Left hindlimb (tissue), 1 donor: ENCODE results near the gene ADAM22.
"Not testable (repeated sequence)": the region's sequence is repeated elsewhere in the genome, so short reads cannot be mapped to it uniquely, and the experiment has no call there.

Experiments
- DNase-seq: peaks from one replicate; pipeline ENCODE4 v3.0.0-alpha.2; 2018

ADAM22 gene, protein sequence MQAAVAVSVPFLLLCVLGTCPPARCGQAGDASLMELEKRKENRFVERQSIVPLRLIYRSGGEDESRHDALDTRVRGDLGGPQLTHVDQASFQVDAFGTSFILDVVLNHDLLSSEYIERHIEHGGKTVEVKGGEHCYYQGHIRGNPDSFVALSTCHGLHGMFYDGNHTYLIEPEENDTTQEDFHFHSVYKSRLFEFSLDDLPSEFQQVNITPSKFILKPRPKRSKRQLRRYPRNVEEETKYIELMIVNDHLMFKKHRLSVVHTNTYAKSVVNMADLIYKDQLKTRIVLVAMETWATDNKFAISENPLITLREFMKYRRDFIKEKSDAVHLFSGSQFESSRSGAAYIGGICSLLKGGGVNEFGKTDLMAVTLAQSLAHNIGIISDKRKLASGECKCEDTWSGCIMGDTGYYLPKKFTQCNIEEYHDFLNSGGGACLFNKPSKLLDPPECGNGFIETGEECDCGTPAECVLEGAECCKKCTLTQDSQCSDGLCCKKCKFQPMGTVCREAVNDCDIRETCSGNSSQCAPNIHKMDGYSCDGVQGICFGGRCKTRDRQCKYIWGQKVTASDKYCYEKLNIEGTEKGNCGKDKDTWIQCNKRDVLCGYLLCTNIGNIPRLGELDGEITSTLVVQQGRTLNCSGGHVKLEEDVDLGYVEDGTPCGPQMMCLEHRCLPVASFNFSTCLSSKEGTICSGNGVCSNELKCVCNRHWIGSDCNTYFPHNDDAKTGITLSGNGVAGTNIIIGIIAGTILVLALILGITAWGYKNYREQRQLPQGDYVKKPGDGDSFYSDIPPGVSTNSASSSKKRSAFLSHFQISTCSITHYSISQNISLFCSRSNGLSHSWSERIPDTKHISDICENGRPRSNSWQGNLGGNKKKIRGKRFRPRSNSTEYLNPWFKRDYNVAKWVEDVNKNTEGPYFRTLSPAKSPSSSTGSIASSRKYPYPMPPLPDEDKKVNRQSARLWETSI

DNA sequence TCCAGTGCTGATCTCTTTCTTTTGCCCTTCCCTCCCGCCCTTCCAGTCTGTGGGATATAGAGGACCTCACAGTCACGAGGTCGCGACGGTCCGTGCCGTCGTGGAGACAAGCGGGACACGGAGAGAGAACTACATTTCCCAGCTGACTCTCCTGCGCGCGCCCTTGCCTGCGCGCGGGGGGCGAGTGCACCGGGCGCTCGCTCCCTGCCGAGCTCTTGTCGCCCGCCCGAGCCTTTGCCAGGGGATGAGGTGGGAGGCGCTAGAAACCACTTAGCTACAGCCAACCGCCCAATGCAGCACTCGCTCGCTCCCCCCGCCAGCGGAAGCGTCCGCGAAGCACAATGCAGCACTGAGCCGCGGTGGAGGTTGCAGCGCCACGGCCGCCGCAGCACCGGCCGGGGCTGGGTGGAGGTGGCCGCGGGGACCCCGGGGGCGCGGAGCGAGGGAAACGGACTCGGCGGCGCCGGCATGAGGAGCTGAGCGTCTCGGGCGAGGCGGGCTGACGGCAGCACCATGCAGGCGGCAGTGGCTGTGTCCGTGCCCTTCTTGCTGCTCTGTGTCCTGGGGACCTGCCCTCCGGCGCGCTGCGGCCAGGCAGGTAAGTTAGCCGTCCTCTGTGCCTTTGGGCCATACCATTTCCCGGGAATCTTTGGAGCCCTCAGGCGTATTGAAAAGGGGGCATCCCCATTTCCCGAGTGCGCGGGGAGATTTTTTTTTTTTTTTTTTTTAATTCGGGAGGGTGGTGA, at the start of gene ADAM22:
Gene ADAM22, plus strand, starts transcription at position 299 of the 746 bp plus-strand sequence. Its CDS starts 215 bp downstream, at position 514.
- DNase-seq: peak; percentile 93

DNA sequence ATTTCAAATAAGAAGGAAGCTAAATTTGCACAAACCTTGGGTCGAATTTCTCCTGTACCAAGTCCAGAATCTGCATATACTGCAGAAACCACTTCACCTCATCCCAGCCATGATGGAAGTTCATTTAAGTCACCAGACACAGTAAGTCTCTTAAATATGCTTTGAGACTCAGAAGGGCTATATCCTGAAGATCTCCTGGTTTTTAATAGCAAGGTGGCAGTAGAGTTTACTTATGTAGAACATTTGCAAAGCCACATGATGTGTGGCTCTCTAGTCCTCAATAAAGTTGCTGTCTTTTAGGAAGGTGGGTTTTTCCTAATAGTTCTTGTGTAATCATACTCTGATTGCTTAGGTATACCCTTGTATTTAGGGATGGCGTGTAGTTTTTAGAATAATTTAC, 49.0 kb upstream of the ADAM22 start:
- no peak for DNase-seq

DNA sequence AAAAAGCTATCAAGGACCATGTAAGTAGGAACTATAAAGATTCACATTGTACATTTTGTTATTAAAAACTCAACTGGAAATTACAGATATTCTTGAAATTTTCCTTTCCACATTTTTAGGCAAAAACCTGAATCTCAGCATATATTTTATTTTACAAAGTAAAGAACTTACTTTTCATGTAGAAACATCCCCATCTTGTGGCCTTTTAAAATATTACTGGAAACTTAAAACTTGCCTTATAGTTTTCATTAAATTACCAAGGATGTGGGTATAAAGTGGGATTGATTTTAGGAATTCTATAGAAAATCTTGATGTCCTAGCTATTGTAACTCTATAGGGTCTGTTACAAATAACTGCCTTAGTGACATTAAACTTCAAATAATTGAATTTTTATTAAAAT, 47.2 kb upstream of the ADAM22 start:
- no peak for DNase-seq

DNA sequence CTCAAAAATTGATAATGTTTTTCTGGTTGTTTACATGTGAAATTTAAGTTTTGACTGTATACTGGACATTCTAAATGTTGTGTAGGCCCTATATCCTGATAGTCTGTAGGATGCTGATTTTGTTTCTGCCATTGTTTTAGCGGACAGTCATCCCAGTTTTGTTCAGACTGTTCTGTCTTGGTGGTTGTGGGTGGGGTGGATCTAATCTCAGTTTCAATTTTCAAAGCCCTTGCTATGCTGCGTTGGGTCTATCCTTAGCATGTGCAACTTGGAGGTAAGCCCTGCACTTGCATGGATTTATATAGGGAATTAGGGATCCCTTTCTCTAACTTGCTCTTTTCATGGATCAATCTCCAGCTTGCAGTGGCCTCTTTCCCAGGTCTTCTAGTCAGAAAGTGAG, 38.7 kb upstream of the ADAM22 start:
- no peak for DNase-seq

DNA sequence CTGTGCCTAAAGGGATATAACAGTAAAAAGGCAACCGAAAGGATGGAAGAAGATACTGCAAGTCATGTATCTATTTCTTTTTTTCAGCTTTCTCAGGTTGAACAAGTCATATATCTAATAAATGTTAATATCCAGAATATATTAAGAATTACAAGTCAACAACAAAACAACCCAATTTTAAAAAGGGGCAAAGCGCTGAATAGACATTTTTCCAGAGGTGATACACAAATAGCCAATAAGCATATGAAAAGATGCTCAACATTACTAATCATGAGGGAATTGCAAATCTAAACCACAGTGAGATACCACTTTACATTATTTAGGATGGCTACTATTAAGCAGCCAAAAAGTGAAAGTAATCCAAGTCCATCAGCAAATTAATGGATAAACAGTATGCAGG, 34.8 kb upstream of the ADAM22 start:
- DNase-seq: no peak

DNA sequence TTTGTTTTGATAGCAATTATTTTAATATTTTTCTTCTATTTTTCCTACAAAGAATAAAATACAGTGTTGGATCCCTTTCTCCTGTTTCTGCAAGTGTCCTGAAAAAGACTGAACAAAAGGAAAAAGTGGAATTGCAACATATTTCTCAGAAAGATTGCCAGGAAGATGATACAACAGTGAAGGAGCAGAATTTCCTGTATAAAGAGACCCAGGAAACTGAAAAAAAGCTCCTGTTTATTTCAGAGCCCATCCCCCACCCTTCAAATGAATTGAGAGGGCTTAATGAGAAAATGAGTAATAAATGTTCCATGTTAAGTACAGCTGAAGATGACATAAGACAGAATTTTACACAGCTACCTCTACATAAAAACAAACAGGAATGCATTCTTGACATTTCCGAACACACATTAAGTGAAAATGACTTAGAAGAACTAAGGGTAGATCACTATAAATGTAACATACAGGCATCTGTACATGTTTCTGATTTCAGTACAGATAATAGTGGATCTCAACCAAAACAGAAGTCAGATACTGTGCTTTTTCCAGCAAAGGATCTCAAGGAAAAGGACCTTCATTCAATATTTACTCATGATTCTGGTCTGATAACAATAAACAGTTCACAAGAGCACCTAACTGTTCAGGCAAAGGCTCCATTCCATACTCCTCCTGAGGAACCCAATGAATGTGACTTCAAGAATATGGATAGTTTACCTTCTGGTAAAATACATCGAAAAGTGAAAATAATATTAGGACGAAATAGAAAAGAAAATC, 26.7 kb upstream of the ADAM22 start:
- DNase-seq: not testable (repeated sequence)

DNA sequence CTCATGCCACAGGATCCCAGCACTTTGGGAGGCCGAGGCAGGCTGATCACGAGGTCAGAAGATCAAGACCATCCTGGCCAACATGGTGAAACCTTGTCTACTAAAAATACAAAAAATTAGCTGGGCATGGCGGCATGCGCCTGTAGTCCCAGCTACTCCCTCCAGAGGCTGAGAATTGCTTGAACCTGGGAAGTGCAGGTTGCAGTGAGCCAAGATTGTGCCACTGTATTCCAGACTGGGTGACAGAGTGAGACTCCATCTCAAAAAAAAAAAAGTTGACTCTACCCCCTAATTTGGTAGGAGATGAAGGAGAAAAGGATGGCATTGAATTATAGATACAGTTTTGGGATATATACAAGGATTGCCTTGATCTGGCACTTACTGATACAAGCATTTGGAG, 25.2 kb upstream of the ADAM22 start:
- DNase-seq: not testable (repeated sequence)

DNA sequence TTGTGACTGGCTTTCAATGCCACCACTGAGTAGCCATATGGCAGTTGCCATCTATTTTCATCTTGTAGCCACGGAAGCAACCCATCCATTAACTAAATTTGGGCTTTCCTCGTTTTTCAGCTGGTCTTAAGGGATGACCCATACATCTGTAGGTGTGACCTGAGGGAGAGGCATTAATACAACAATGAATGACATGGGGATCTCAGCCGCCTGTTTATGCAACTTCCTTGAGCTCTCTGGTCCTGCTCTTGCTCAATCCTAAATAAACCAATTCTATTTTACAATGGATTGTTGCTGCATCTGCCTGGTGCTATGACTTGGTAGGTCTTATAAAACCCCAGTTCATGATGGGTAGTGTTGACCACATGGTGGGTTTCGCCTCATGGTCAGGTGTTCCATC, 21.9 kb upstream of the ADAM22 start:
- no peak for DNase-seq

DNA sequence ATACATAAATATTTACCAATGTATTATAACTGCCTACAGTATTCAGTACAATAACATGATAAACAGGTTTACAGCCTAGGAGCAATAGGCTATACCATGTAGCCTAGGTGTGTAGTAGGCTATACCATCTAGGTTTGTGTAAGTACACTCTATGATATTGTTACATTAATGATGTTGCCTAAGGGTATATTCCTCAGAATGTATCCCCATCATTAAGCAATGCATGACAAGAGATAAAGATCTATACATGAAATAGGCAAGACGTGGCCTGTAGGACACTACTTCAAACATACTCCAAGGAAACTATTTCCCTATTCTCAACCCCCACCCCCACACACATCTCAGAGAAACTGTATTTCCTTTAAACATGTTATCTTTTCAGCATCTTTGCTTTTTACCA, 15.3 kb upstream of the ADAM22 start:
- DNase-seq: no peak

DNA sequence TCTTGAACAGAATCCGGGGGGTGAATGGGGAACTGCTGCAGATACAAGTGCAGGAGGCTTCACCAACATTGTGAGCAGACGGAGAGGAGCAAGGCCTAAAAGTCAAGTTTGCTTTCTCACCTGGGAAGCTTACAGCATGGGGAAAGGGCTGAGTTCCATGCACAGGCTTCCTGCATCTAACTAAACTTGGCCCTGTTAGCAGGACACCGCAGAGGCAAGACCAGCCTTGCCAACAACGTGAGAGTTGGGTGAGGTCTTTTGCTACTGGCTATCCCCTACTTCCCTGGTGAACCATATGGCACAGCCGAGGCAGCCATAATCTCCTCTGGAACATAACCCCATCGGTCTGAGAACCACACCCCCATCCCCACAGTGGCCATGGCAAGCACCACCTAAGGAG, 14.2 kb upstream of the ADAM22 start:
- DNase-seq: no peak

DNA sequence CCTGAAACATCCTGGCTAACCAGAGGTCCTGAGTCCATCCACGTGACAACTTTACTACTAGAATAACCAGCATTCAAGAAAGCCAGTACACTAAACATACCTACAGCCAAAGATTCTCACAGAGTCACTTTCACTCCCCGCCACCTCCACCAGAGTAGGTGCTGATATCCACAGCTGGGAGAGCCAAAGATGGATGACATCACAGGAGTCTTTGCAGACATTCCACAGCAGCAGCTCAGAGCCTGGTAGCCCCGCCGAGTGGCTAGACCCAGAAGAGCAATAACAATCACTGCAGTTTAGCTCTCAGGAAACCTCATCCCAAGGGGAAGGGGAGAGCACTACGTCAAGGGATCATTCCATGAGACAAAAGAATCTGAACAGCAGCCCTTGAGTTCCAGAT, 13.5 kb upstream of the ADAM22 start:
- DNase-seq: no peak

DNA sequence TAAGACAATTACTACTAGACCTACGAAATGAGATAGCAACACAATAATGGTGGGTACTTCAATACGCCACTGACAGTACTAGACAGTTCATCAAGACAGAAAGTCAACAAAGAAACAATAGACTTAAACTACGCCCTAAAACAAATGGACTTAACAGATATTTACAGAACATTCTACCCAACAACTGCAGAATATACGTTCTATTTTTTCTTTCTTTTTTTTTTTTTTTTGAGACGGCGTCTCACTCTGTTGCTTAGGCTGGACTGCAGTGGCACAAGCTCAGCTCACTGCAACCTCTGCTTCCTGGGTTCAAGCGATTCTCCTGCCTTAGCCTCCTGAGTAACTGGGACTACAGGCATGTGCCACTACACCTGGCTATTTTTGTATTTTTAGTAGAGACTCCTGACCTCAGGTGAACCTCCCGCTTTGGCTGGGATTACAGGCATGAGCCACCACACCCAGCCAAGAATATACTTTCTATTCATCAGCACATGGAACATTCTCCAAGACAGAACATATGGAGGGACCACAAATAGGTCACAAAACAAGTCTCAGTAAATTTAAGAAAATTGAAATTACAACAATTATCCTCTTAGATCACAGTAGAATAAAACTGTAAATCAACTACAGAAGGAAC, 11.2 kb upstream of the ADAM22 start:
- DNase-seq: not testable (repeated sequence)

DNA sequence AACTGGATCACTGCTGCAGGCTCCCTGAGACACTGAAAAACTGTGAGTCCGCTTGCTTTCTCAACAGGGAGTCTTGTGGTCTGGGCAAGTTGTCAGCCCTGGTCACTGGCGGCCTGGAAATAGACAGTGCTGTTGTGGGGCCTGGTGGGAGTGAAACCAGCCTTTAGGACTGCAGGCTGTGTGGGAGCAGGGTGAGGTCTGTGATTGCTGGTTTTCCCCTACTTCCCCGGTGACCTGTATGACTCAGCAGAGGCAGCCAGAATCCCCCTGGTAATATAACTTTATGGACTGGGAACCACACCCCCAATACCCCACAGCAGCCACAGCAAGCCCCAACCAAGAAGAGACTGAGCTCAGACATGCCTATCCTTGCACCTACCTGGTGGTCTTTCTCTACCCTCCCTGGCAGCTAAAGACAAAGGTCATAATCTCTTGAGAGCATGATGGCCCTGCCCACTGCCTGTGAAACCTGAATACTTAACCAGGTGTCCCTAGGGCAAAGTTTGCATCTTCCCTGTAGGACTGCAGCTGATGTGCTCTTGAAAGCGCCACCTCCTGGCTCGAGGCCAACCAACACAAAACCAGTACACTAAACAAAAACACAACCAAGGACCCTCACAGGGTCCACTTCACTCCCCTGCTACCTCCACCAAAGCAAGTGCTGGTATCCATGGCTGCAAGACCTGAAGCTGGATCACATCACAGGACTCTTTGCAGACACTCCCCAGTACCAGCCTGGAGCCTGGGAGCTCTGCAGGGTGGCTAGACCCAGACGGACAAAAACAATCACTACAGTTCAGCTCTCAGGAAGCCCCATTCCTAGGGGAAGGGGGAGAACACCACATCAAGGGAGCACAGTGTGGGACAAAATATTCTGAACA, 7.2 kb upstream of the ADAM22 start:
- DNase-seq: peak; percentile 71

DNA sequence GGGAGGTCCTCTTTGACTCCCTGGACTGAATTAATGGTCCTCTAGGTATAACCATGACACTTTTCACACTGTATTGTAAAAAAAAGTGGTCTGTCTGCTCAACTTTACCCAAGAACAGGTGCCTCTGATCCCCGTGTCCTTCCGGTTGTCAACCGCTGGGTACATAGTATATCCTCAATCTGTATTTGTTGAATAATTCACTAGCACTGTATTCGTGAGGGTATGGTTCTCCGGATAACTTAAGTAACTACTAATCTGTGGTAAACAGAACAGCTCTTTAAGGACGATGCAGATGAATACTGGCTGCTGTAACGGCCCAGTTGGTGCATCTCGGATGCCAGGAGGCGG, 472 bp upstream of the ADAM22 start:
- DNase-seq: no peak

DNA sequence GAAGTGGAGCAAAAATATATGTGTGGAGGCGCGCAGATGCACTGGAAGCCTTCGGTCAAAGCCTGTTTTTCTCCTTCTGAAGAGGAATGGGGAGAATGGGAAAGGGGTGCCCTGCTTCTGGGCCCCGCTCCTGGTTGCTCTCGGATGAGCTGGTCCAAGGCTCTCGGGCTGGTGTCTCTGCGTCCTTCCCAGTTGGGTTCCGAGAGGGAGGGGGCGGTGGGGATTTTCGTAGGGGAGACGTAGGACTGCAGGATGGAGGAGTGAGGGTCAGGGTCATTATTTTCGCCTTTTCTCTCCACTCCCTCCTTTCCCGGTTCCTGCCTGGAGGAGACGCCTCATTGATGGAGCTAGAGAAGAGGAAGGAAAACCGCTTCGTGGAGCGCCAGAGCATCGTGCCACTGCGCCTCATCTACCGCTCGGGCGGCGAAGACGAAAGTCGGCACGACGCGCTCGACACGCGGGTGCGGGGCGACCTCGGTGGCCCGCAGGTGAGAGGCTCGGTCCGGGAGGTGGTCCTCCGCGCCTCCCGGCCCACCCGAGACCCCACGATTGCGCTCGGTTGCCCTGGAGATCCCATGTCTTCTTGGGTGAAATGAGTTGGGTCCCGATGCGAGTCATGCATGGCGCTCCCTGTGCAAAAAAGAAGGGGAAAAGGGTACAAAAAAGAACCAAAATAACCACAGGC, 790 bp downstream of the ADAM22 start:
- DNase-seq: peak; percentile 44

DNA sequence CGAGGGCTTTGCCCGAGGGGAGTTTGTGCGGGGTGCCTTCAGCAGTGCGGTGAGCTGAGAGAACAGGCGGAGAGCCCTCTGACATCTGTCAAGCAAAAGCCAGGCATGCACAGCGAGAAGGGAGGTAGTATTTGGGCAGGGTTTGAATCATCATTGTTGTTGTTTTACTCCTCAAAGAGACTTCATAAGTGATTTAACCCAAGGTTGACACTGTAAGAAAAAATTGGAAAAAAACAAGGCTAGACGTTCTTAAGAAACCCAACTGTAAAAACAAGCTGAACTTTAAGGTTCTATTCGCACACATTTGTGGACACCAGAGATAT, 1.3 kb downstream of the ADAM22 start:
- no peak for DNase-seq

DNA sequence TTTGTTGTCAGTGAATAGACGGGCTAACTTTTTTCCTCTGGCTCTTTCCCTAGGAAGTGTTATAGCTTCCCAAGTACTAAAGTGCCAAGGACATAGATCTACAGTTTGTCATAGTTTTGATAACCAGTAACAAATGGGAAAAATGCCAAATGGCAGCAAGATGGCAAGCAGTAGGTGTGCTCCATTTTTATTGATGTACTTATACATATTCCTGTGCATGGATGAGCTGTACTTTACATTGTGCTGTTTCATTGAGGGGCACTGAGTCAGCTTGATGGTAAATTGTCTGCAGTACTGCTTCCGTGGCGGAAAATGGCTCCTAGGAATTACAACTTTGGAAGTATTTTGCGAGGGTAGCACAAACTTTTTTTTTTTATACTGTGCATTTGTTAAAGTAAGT, 7.1 kb downstream of the ADAM22 start:
- DNase-seq: no peak

DNA sequence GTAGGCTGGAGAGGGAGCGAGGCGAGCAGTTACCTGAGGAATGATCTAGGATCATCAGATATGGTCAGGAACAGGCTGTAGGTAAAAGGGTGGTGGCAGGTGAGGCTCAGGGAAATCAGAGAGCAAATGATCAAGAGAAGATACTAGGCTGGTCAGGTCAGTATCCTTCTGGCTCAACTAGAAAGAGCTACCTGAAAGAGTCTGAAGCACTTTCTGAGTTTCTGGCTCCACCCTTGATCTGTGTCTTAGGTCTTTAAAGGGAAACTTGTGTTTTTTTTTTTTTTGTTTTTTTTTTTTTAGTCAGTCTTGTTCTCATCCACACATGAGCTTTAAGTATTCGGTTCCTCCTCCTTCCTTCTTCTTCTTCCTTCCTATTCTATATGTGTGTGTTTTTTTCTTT, 10.5 kb downstream of the ADAM22 start:
- DNase-seq: no peak

DNA sequence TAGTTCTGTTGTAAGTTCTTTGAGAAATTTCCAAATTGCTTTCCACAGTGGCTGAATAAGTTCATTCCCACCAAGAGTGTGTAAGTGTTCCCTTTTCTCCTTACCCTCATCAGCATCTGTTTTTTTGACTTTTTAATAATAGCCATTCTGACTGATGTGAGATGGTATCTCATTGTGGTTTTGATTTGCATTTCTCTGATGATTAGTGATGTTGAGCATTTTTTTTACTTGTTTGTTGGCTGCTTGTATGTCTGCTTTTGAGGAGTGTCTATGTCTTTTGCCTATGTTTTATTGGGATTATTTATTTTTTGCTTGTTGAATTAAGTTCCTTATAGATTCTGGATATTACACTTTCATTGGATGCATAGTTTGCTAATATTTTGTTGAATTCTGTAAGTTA, 11.9 kb downstream of the ADAM22 start:
- DNase-seq: not testable (repeated sequence)

DNA sequence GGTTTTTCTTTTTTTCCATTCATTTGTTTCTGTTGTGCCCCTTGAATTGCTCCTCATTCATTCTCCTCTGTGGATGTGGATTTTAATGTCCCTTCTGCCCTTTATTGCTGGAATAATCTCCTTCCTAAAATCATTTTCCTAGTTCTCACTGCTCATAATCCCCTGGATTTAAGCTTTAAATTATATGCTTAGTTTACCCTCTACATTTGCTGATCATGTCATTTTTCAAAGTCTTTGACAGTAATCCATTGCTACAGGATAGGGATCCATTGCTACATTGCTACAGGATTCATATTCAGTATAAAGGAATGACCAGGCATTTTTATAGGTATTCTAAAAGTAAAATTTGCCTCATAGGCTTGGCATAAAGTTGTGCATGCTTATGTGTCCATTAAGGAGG, 14.3 kb downstream of the ADAM22 start:
- no peak for DNase-seq
